Measurements from ENCODE around the gene NMRAL1. TPM values are rescaled to one million over a fixed set of nuclear protein-coding genes. Genes with fewer than 3 reads are reported as not detected.

The NMRAL1 gene
- total and polyA plus RNA-seq, 4 donors = 23.5 to 69.1 (median 28.6) TPM

DNA sequence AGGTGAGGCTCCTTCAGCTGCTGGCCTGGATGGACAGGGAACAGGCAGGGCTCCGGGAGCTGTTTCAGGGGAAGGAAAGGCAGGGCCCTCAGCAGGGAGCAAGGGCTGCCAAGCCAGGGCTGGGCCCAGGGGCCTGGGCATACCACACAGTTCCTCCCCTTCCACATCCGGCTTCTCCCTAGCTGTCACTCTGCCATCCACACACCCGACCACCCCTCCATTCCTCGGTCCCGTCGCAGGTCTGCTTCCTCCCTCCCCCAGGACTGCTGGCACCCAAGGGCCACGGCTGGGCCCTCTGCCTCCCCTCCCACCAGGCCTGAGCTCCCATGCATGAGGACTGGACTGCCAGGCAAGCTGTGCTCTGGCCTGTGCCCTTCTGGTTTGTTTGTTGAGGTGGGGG is 40.2 kb upstream of the NMRAL1 start:
- intact Hi-C loops (cut with DNase I) = no loop called here
- no peak overlapping the region for H3K4me3 ChIP-seq (ENCODE audit: low read length in 2 of 2)
- no peak for ATAC-seq (ENCODE audit: low FRiP score)
- peak overlapping the region in 1 of 2 donors; percentile 2 for H3K27ac ChIP-seq (ENCODE audit: low read depth in 1 of 2, low read length in 2 of 2)
- 18 to 26% methylated on average over 7 of the region's 7 CpGs for WGBS, 2 donors
- H3K9me3 ChIP-seq (ENCODE audit: control insufficient read depth, low read length) = no peaks in the 10 kb centered on the region
- H3K36me3 ChIP-seq (ENCODE audit: control insufficient read depth in 1 of 2, insufficient read depth in 2 of 2, low read length in 1 of 2) = peaks cover 0 to 3% of the 10 kb centered on the region in 2 donors
- H3K4me1 ChIP-seq (ENCODE audit: control insufficient read depth in 1 of 2, insufficient read depth in 2 of 2, low read length in 2 of 2) = no peaks in the 10 kb centered on the region
- no peaks in the 10 kb centered on the region for H3K27me3 ChIP-seq (ENCODE audit: control insufficient read depth in 1 of 2, insufficient read depth in 2 of 2, low read length in 1 of 2)
- peak in 1 of 2 donors; percentile 49 for DNase-seq

- H3K27ac ChIP-seq (ENCODE audit: low read depth in 1 of 2, low read length in 2 of 2) = no peak overlapping the region
- 91 to 92% methylated on average over 7 of the region's 7 CpGs for WGBS, 2 donors
- no peaks in the 10 kb centered on the region for H3K27me3 ChIP-seq (ENCODE audit: control insufficient read depth in 1 of 2, insufficient read depth in 2 of 2, low read length in 1 of 2)
- peaks cover 0 to 3% of the 10 kb centered on the region in 2 donors for H3K36me3 ChIP-seq (ENCODE audit: control insufficient read depth in 1 of 2, insufficient read depth in 2 of 2, low read length in 1 of 2)
- peak in 1 of 2 donors; percentile 30 for DNase-seq
- H3K9me3 ChIP-seq (ENCODE audit: control insufficient read depth, low read length) = no peaks in the 10 kb centered on the region
- H3K4me1 ChIP-seq (ENCODE audit: control insufficient read depth in 1 of 2, insufficient read depth in 2 of 2, low read length in 2 of 2) = no peaks in the 10 kb centered on the region
- ATAC-seq (ENCODE audit: low FRiP score) = no peak
- intact Hi-C loops (cut with DNase I) = no loop called here
- no peak overlapping the region for H3K4me3 ChIP-seq (ENCODE audit: low read length in 2 of 2)
Measured at GRCh38 chr16:4513881-4514280, 39.5 kb upstream of the NMRAL1 start.

- 79 to 86% methylated on average over 19 of the region's 19 CpGs for WGBS, 2 donors
- no peak for ATAC-seq (ENCODE audit: low FRiP score)
- no peak overlapping the region for H3K27ac ChIP-seq (ENCODE audit: low read depth in 1 of 2, low read length in 2 of 2)
- DNase-seq = peak in 1 of 2 donors; percentile 44
- no peak overlapping the region for H3K4me3 ChIP-seq (ENCODE audit: low read length in 2 of 2)
- no peaks in the 10 kb centered on the region for H3K4me1 ChIP-seq (ENCODE audit: control insufficient read depth in 1 of 2, insufficient read depth in 2 of 2, low read length in 2 of 2)
- peaks cover 0 to 3% of the 10 kb centered on the region in 2 donors for H3K36me3 ChIP-seq (ENCODE audit: control insufficient read depth in 1 of 2, insufficient read depth in 2 of 2, low read length in 1 of 2)
- no peaks in the 10 kb centered on the region for H3K27me3 ChIP-seq (ENCODE audit: control insufficient read depth in 1 of 2, insufficient read depth in 2 of 2, low read length in 1 of 2)
- no peaks in the 10 kb centered on the region for H3K9me3 ChIP-seq (ENCODE audit: control insufficient read depth, low read length)
- intact Hi-C loops (cut with DNase I) = no loop called here
Measured at GRCh38 chr16:4513086-4513860, 38.8 kb upstream of the NMRAL1 start.

GRCh38 chr16:4512473-4512872 is 38.0 kb upstream of the NMRAL1 start:
- intact Hi-C loops (cut with DNase I) = no loop called here
- no peak for ATAC-seq (ENCODE audit: low FRiP score)
- Histone ChIP-seq H3K27ac (ENCODE audit: low read depth in 1 of 2, low read length in 2 of 2) (no peak overlapping the region), H3K4me3 (ENCODE audit: low read length in 2 of 2) (no peak overlapping the region), H3K27me3 (ENCODE audit: control insufficient read depth in 1 of 2, insufficient read depth in 2 of 2, low read length in 1 of 2) (no peaks in the 10 kb centered on the region), H3K4me1 (ENCODE audit: control insufficient read depth in 1 of 2, insufficient read depth in 2 of 2, low read length in 2 of 2) (no peaks in the 10 kb centered on the region), H3K9me3 (ENCODE audit: control insufficient read depth, low read length) (no peaks in the 10 kb centered on the region), H3K36me3 (ENCODE audit: control insufficient read depth in 1 of 2, insufficient read depth in 2 of 2, low read length in 1 of 2) (peaks cover 0 to 4% of the 10 kb centered on the region in 2 donors)
- WGBS, 2 donors = 88 to 91% methylated on average over 10 of the region's 10 CpGs
- peak; percentile 29 to 59 for DNase-seq

GRCh38 chr16:4511441-4512082 is 37.1 kb upstream of the NMRAL1 start:
- Histone ChIP-seq H3K4me3 (ENCODE audit: low read length in 2 of 2) (no peak overlapping the region), H3K4me1 (ENCODE audit: control insufficient read depth in 1 of 2, insufficient read depth in 2 of 2, low read length in 2 of 2) (no peaks in the 10 kb centered on the region), H3K36me3 (ENCODE audit: control insufficient read depth in 1 of 2, insufficient read depth in 2 of 2, low read length in 1 of 2) (peaks cover 0 to 4% of the 10 kb centered on the region in 2 donors), H3K27ac (ENCODE audit: low read depth in 1 of 2, low read length in 2 of 2) (no peak overlapping the region), H3K9me3 (ENCODE audit: control insufficient read depth, low read length) (no peaks in the 10 kb centered on the region), H3K27me3 (ENCODE audit: control insufficient read depth in 1 of 2, insufficient read depth in 2 of 2, low read length in 1 of 2) (no peaks in the 10 kb centered on the region)
- ATAC-seq (ENCODE audit: low FRiP score) = no peak
- WGBS, 2 donors = 60 to 65% methylated on average over 9 of the region's 9 CpGs
- intact Hi-C loops (cut with DNase I) = no loop called here
- peak; percentile 51 to 77 for DNase-seq

DNA sequence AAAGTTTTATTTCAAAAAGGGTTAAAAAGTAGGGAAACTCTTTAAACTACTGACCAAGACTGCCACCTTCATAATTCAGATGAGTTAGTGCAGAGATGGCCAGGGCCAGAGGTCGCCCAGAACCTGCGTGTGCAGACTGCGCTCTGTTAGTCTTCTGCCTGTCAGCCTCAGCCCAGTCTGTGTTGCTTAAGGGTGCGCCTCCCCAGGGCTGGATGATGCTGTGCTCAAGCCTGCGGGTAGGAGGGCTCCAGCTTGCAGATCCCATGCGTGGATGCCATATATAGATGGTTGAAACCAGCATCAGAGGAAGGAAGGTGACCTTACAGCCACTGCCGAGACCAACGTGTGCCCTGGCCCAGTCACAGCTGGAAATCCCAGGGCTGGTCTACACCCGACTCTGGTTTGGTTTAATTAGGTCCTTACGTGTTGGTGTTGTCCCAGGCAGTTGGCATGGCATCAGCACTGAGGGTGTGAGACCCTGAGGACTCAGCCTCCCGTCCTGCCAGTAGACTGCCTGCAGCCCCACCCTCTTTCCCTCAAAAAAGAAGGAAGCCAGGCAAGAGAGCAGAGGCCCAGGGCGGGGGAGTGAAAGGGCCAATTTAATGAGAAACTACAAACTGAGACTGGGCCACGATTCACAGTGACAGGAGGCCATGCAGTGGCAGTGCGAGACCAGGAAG is 36.5 kb upstream of the NMRAL1 start:
- intact Hi-C loops (cut with DNase I) = no loop called here
- H3K9me3 ChIP-seq (ENCODE audit: control insufficient read depth, low read length) = no peaks in the 10 kb centered on the region
- WGBS, 2 donors = 67 to 72% methylated on average over 14 of the region's 14 CpGs
- H3K4me1 ChIP-seq (ENCODE audit: control insufficient read depth in 1 of 2, insufficient read depth in 2 of 2, low read length in 2 of 2) = no peaks in the 10 kb centered on the region
- no peak overlapping the region for H3K4me3 ChIP-seq (ENCODE audit: low read length in 2 of 2)
- H3K27ac ChIP-seq (ENCODE audit: low read depth in 1 of 2, low read length in 2 of 2) = no peak overlapping the region
- H3K27me3 ChIP-seq (ENCODE audit: control insufficient read depth in 1 of 2, insufficient read depth in 2 of 2, low read length in 1 of 2) = no peaks in the 10 kb centered on the region
- DNase-seq (peak; percentile 29 to 59), ATAC-seq (ENCODE audit: low FRiP score) (no peak)
- H3K36me3 ChIP-seq (ENCODE audit: control insufficient read depth in 1 of 2, insufficient read depth in 2 of 2, low read length in 1 of 2) = peaks cover 0 to 4% of the 10 kb centered on the region in 2 donors

- H3K4me1 ChIP-seq (ENCODE audit: control insufficient read depth in 1 of 2, insufficient read depth in 2 of 2, low read length in 2 of 2) = no peaks in the 10 kb centered on the region
- intact Hi-C loops (cut with DNase I) = no loop called here
- no peak overlapping the region for H3K4me3 ChIP-seq (ENCODE audit: low read length in 2 of 2)
- 70 to 81% methylated on average over 5 of the region's 5 CpGs for WGBS, 2 donors
- H3K27me3 ChIP-seq (ENCODE audit: control insufficient read depth in 1 of 2, insufficient read depth in 2 of 2, low read length in 1 of 2) = no peaks in the 10 kb centered on the region
- ATAC-seq (ENCODE audit: low FRiP score) (no peak), DNase-seq (peak; percentile 24 to 53)
- H3K27ac ChIP-seq (ENCODE audit: low read depth in 1 of 2, low read length in 2 of 2) = no peak overlapping the region
- peaks cover 0 to 4% of the 10 kb centered on the region in 2 donors for H3K36me3 ChIP-seq (ENCODE audit: control insufficient read depth in 1 of 2, insufficient read depth in 2 of 2, low read length in 1 of 2)
- H3K9me3 ChIP-seq (ENCODE audit: control insufficient read depth, low read length) = no peaks in the 10 kb centered on the region
Measured at GRCh38 chr16:4510131-4510530, 35.7 kb upstream of the NMRAL1 start.

- Histone ChIP-seq H3K4me3 (ENCODE audit: low read length in 2 of 2) (no peak overlapping the region), H3K9me3 (ENCODE audit: control insufficient read depth, low read length) (no peaks in the 10 kb centered on the region), H3K4me1 (ENCODE audit: control insufficient read depth in 1 of 2, insufficient read depth in 2 of 2, low read length in 2 of 2) (no peaks in the 10 kb centered on the region), H3K36me3 (ENCODE audit: control insufficient read depth in 1 of 2, insufficient read depth in 2 of 2, low read length in 1 of 2) (peaks cover 0 to 4% of the 10 kb centered on the region in 2 donors), H3K27me3 (ENCODE audit: control insufficient read depth in 1 of 2, insufficient read depth in 2 of 2, low read length in 1 of 2) (no peaks in the 10 kb centered on the region), H3K27ac (ENCODE audit: low read depth in 1 of 2, low read length in 2 of 2) (no peak overlapping the region)
- ATAC-seq (ENCODE audit: low FRiP score) (no peak), DNase-seq (peak; percentile 29 to 57)
- intact Hi-C loops (cut with DNase I) = loop anchor here in 1 of 2 donors (10.0 kb wide), 2 partner anchors 105 to 445 kb away; partner anchors contain the start of genes SEC14L5 and UBALD1
- WGBS, 2 donors = 86% methylated on average over 8 of the region's 8 CpGs
Measured at GRCh38 chr16:4509420-4509819, 35.0 kb upstream of the NMRAL1 start.
